ENCODE data around the gene ARFIP1. TPM values are rescaled to one million over a fixed set of nuclear protein-coding genes. Genes with fewer than 3 reads are reported as not detected.

The ARFIP1 gene
- total and polyA plus RNA-seq, 9 of the 15 experiments (the other 6 are each of a cell fraction or from before 2014, with no cell fraction given) = 14.1 to 25.1 (median 20.9) TPM

- ATAC-seq = no peak
- ChIA-PET POLR2A (no interaction called here), CTCF (ENCODE audit: low intra/inter-chr PET ratio) (no interaction called here)
- TF ChIP-seq SUPT5H (IDR thresholded peaks at IDR 0.05) (no peak), STAG1 (CRISPR knock-in tag; IDR thresholded peaks at IDR 0.05; ENCODE audit: borderline replicate concordance) (no peak), SIRT6 (IDR thresholded peaks at IDR 0.05; ENCODE audit: low read depth, low read length) (no peak), ZC3H8 (IDR thresholded peaks at IDR 0.05) (no peak), MTA2 (IDR thresholded peaks at IDR 0.05; ENCODE audit: low read depth) (no peak), MCM2 (IDR thresholded peaks at IDR 0.05; ENCODE audit: low read depth) (no peak), HEY1 (CRISPR knock-in tag; IDR thresholded peaks at IDR 0.05; ENCODE audit: borderline replicate concordance) (no peak), ATF7 (IDR thresholded peaks at IDR 0.05) (no peak), ZNF57 (CRISPR knock-in tag; IDR thresholded peaks at IDR 0.05) (no peak), KAT8 (IDR thresholded peaks at IDR 0.05; ENCODE audit: low read depth) (no peak), ATF4 (CRISPR knock-in tag; IDR thresholded peaks at IDR 0.05) (no peak), FOSL1 (tag; conservative IDR thresholded peaks at IDR 0.05) (no peak), NEUROD1 (IDR thresholded peaks at IDR 0.05; ENCODE audit: borderline replicate concordance, low read depth, low read length, partially characterized antibody) (no peak), RBBP5 (IDR thresholded peaks at IDR 0.05; ENCODE audit: borderline replicate concordance, insufficient read depth, low read length, poor library complexity, severe bottlenecking) (no peak), ZNF318 (IDR thresholded peaks at IDR 0.05; ENCODE audit: borderline replicate concordance in 1 of 2, low read depth in 1 of 2) (no peak), RUNX1 (IDR thresholded peaks at IDR 0.05; ENCODE audit: low read depth) (no peak)
- Histone ChIP-seq H3K4me2 (ENCODE audit: insufficient read depth, low read length) (no peak overlapping the region), H3K27ac (ENCODE audit: extremely low read depth, low read depth, low read length) (no peak overlapping the region), H3K4me3 (no peak overlapping the region), H4K20me1 (replicated peaks; ENCODE audit: control insufficient read depth, insufficient read depth, low read length) (no peaks in the 10 kb centered on the region), H3K9me3 (replicated peaks; ENCODE audit: control insufficient read depth, insufficient read depth, low read depth, low read length) (no peaks in the 10 kb centered on the region), H3K36me3 (ENCODE audit: control insufficient read depth, insufficient read depth, low read length) (peaks cover 6% of the 10 kb centered on the region; the same call in 1 of the 3 replicates), H3K4me1 (replicated peaks in 1 of 2; ENCODE audit: control insufficient read depth in 2 of 2, insufficient read depth in 2 of 2, low read length in 2 of 2) (no peaks in the 10 kb centered on the region), H3K9me1 (ENCODE audit: control insufficient read depth, insufficient read depth, low read length) (no peaks in the 10 kb centered on the region), H3K27me3 (ENCODE audit: control insufficient read depth in 2 of 2, insufficient read depth in 2 of 2, low read length in 2 of 2) (no peaks in the 10 kb centered on the region), H3K9ac (ENCODE audit: insufficient read depth in 1 of 2, low read depth in 2 of 2, low read length in 2 of 2) (no peak overlapping the region), H3K79me2 (ENCODE audit: control insufficient read depth, insufficient read depth, low read length) (no peaks in the 10 kb centered on the region), H2AFZ (ENCODE audit: low read depth, low read length) (no peak overlapping the region)
- no peak for FAIRE-seq
- BruUV-seq (replicated peaks) = no TSS peak
- DNase-seq (ENCODE audit: extremely low read depth in 1 of 4, low spot score in 3 of 4) = no peak
- in situ Hi-C loops (cut with MboI) (no loop called here), intact Hi-C loops (cut with micrococcal nuclease) (no loop called here)
Observed at GRCh38 chr4:152860046-152860445, 80.3 kb downstream of the ARFIP1 start.
